H1 (cell line): ENCODE results near the gene LYRM4. TPM values are rescaled to one million over a fixed set of nuclear protein-coding genes. Genes with fewer than 3 reads are reported as not detected.

ENCODE experiments used
- ASH2L ChIP-seq: fragments of 200-600, 300-600 bp; sonication (generic); IDR thresholded peaks from one replicate; pipeline ENCODE4 v1.7.1; 2017; ENCODE audit warnings: low read length
- ATF2 ChIP-seq: IDR thresholded peaks from 2 replicates; pipeline ENCODE4 v1.6.1; 2012; ENCODE audit warnings: low read length, inconsistent platforms
- BRCA1 ChIP-seq: IDR thresholded peaks from 2 replicates; pipeline ENCODE4 v1.6.1; 2012; ENCODE audit warnings: low read depth, low read length, improper control_type of control experiment
- CHD2 ChIP-seq: IDR thresholded peaks from 2 replicates; pipeline ENCODE4 v1.6.1; 2012; ENCODE audit warnings: low read length, improper control_type of control experiment
- CHD7 ChIP-seq: fragments of 300-600 bp; sonication (generic); IDR thresholded peaks from 2 replicates; pipeline ENCODE4 v1.7.1; 2012; ENCODE audit warnings: low read length, moderate library complexity, mild to moderate bottlenecking, inconsistent platforms; ENCODE audit not compliant: insufficient replicate concordance
- EZH2 ChIP-seq: fragments of 200-600 bp; sonication (generic); IDR thresholded peaks from 2 replicates; pipeline ENCODE4 v1.7.1; 2012; ENCODE audit warnings: low read depth, mild to moderate bottlenecking, moderate library complexity, low read length, inconsistent platforms; ENCODE audit not compliant: severe bottlenecking
- FOSL1 ChIP-seq: IDR thresholded peaks from 2 replicates; pipeline ENCODE4 v1.6.1; 2011; ENCODE audit warnings: mild to moderate bottlenecking, low read depth, low read length, moderate library complexity; ENCODE audit not compliant: insufficient read depth
- USF2 ChIP-seq: IDR thresholded peaks from 2 replicates; pipeline ENCODE4 v1.6.1; 2011; ENCODE audit warnings: low read length, improper control_type of control experiment
- ZNF274 ChIP-seq: IDR thresholded peaks from 2 replicates; pipeline ENCODE4 v1.7.0; 2012; ENCODE audit warnings: low read length, borderline replicate concordance; ENCODE audit errors: extremely low read depth
- polyA plus RNA-seq, 7 experiments: library from polyadenylated mRNA; depleted of rRNA in 3 of 7; stranded (reverse) in 5 of 7; unstranded in 2 of 7; fragments of >200 nt in 5 of 7; fragments of 200-250 nt in 2 of 7; gene quantifications; 1 replicate in 5 of 7; 2 replicates in 1 of 7; 4 replicates in 1 of 7; pipeline versions ENCODE4 v1.2.1 to v1.2.3, GENCODE V29; 2011 to 2013; ENCODE audit warnings: missing spikeins in 2 of 7, mixed read lengths in 2 of 7
- total RNA-seq: library from RNA; stranded (reverse); fragmentation: NEBNext Ultra II Directional; extraction: Animal tissue kit (Norgen Biotek cat#: 25700); gene quantifications from 2 replicates; pipeline ENCODE4 v1.2.1, GENCODE V29; 2021

Gene LYRM4
- total and polyA plus RNA-seq, 2 of the 8 experiments (the other 6 are each of a cell fraction or from before 2014, with no cell fraction given), result 56.6 to 62.8 TPM

GRCh38 chr6:5159162-5159561 is 101.6 kb downstream of the LYRM4 start (continued):
- TF ChIP-seq CHD7 (no peak), ATF2 (no peak), BRCA1 (no peak), ASH2L (no peak), EZH2 (no peak), FOSL1 (no peak), USF2 (no peak), ZNF274 (no peak), CHD2 (no peak)
